Vagina (tissue), 2 donors: ENCODE measurements around the gene SRP68.

Source experiments
- POLR2A ChIP-seq, 2 donors: fragments of 450-650 bp; IDR thresholded peaks; one replicate each; pipeline ENCODE4 v1.6.1; 2017; ENCODE audit warnings: antibody characterized with exemption in 2 of 2, mild to moderate bottlenecking in 2 of 2, moderate library complexity in 2 of 2
- POLR2AphosphoS5 ChIP-seq, 2 donors: sonication (generic); formaldehyde crosslinking; IDR thresholded peaks; one replicate each; pipeline ENCODE4 v1.9.0; 2017; ENCODE audit warnings: antibody characterized with exemption in 2 of 2, mild to moderate bottlenecking in 2 of 2, low read depth in 1 of 2; ENCODE audit not compliant: insufficient read depth in 1 of 2
- TF ChIP-seq, protein P1 (sequence below), 3 experiments: fragments of 450-650 bp in 2 of 3; fragments of 200-600 bp in 1 of 3; sonication (generic) in 1 of 3; IDR thresholded peaks; one replicate each; pipeline ENCODE4 v1.5.1; 2017 to 2019; ENCODE audit warnings: antibody characterized with exemption in 3 of 3, mild to moderate bottlenecking in 2 of 3, moderate library complexity in 2 of 3

- TF ChIP-seq, protein P1, sequence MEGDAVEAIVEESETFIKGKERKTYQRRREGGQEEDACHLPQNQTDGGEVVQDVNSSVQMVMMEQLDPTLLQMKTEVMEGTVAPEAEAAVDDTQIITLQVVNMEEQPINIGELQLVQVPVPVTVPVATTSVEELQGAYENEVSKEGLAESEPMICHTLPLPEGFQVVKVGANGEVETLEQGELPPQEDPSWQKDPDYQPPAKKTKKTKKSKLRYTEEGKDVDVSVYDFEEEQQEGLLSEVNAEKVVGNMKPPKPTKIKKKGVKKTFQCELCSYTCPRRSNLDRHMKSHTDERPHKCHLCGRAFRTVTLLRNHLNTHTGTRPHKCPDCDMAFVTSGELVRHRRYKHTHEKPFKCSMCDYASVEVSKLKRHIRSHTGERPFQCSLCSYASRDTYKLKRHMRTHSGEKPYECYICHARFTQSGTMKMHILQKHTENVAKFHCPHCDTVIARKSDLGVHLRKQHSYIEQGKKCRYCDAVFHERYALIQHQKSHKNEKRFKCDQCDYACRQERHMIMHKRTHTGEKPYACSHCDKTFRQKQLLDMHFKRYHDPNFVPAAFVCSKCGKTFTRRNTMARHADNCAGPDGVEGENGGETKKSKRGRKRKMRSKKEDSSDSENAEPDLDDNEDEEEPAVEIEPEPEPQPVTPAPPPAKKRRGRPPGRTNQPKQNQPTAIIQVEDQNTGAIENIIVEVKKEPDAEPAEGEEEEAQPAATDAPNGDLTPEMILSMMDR (IDR thresholded peaks at IDR 0.05) = no peak
- no peak for TF ChIP-seq POLR2A (IDR thresholded peaks at IDR 0.05)
- TF ChIP-seq POLR2AphosphoS5 (IDR thresholded peaks at IDR 0.05; ENCODE audit: insufficient read depth in 1 of 2, low read depth in 1 of 2) = no peak
These were observed 22.3 kb downstream of the SRP68 start for GRCh38 chr17:76049836-76050537.
